H1 (cell line): ENCODE data around the gene ASXL3. TPM values are rescaled to one million over a fixed set of nuclear protein-coding genes. Genes with fewer than 3 reads are reported as not detected.

Source experiments
- CTCF ChIA-PET: fragments of 300-600 bp; sonication (Branson Sonifier 250); formaldehyde crosslinking; loops from one replicate; lab custom pipeline; 2021; ENCODE audit not compliant: partially characterized antibody; lab: Charles Lee
- POLR2A ChIA-PET: fragments of 300-600 bp; sonication (Branson Sonifier 250); formaldehyde crosslinking; loops from one replicate; lab custom pipeline; 2021; ENCODE audit warnings: inconsistent platforms; ENCODE audit not compliant: partially characterized antibody; lab: Charles Lee
- DNase-seq, 2 experiments: peaks; one replicate each; pipeline versions ENCODE4 v3.0.0 to v3.0.0-alpha.2; 2010 to 2022; ENCODE audit warnings: low spot score in 2 of 2, low read depth in 1 of 2, mixed read lengths in 1 of 2
- FAIRE-seq: peaks from 2 replicates; lab custom pipeline; 2011; peaks lifted over from hg19 to GRCh38; lab: Jason Lieb, UNC
- H2AFZ ChIP-seq: 2 replicates; pipeline ENCODE4 v1.8.1; 2012; ENCODE audit warnings: low read length, inconsistent platforms
- H2AK5ac ChIP-seq: 2 replicates; pipeline ENCODE4 v1.6.1; 2013; ENCODE audit warnings: low read depth, low read length
- H2BK120ac ChIP-seq: replicated peaks from 2 replicates; pipeline ENCODE3; 2013; ENCODE audit warnings: low read depth, low read length, inconsistent platforms
- H2BK12ac ChIP-seq: 2 replicates; pipeline ENCODE4 v1.6.1; 2013; ENCODE audit warnings: low read depth, low read length
- H2BK15ac ChIP-seq: 2 replicates; pipeline ENCODE4 v1.6.1; 2013; ENCODE audit warnings: low read length
- H2BK20ac ChIP-seq: 2 replicates; pipeline ENCODE4 v1.6.1; 2013; ENCODE audit warnings: low read length
- H2BK5ac ChIP-seq: 2 replicates; pipeline ENCODE4 v1.6.1; 2013; ENCODE audit warnings: low read depth, low read length
- H3K14ac ChIP-seq: 2 replicates; pipeline ENCODE4 v1.6.1; 2013; ENCODE audit warnings: inconsistent platforms; ENCODE audit not compliant: insufficient read length
- H3K18ac ChIP-seq: 2 replicates; pipeline ENCODE4 v1.6.1; 2013; ENCODE audit warnings: low read length; ENCODE audit errors: extremely low read depth
- H3K23ac ChIP-seq: 2 replicates; pipeline ENCODE4 v1.6.1; 2013; ENCODE audit warnings: inconsistent platforms; ENCODE audit not compliant: insufficient read length
- H3K23me2 ChIP-seq: 2 replicates; pipeline ENCODE4 v1.6.1; 2013; ENCODE audit warnings: low read depth, low read length
- H3K27ac ChIP-seq: 2 replicates; pipeline ENCODE4 v1.6.1; 2011; ENCODE audit warnings: low read depth, low read length, inconsistent platforms
- H3K27me3 ChIP-seq, 4 experiments: replicated peaks in 1 of 4; 1 replicate in 1 of 4; 2 replicates in 3 of 4; pipeline versions ENCODE4 v1.6.1 to v1.8.1; 2011 to 2013; ENCODE audit warnings: low read length in 3 of 4, mild to moderate bottlenecking in 3 of 4, inconsistent platforms in 2 of 4, mixed read lengths in 2 of 4, moderate library complexity in 1 of 4; ENCODE audit not compliant: control insufficient read depth in 3 of 4, insufficient read depth in 3 of 4; ENCODE audit errors: extremely low read depth in 1 of 4
- H3K36me3 ChIP-seq, 4 experiments: 2 replicates each; pipeline versions ENCODE4 v1.6.1 to v1.8.1; 2011 to 2013; ENCODE audit warnings: mild to moderate bottlenecking in 4 of 4, low read length in 3 of 4, moderate library complexity in 2 of 4, control low read depth in 1 of 4, inconsistent platforms in 1 of 4; ENCODE audit not compliant: insufficient read depth in 4 of 4, control insufficient read depth in 2 of 4
- H3K4ac ChIP-seq: replicated peaks from 2 replicates; pipeline ENCODE3; 2013; ENCODE audit warnings: low read length, low read depth, mixed read lengths, inconsistent platforms; ENCODE audit not compliant: insufficient read length
- H3K4me1 ChIP-seq, 4 experiments: replicated peaks in 1 of 4; 1 replicate in 1 of 4; 2 replicates in 3 of 4; pipeline versions ENCODE4 v1.6.1 to v1.8.1; 2011 to 2013; ENCODE audit warnings: low read length in 3 of 4, inconsistent platforms in 2 of 4, mixed read lengths in 1 of 4; ENCODE audit not compliant: insufficient read depth in 4 of 4, control insufficient read depth in 3 of 4
- H3K4me2 ChIP-seq, 2 experiments: 2 replicates each; pipeline versions ENCODE4 v1.6.1 to v1.8.1; 2011 to 2013; ENCODE audit warnings: low read depth in 2 of 2, low read length in 2 of 2, control low read depth in 1 of 2, inconsistent platforms in 1 of 2, mild to moderate bottlenecking in 1 of 2; ENCODE audit not compliant: insufficient read depth in 1 of 2
- H3K4me3 ChIP-seq, 4 experiments: fragments of 200-600, 300-600 bp in 1 of 4; sonication (generic), shearing (Covaris generic), sonication (Bioruptor Twin) in 1 of 4; 2 replicates each; pipeline versions ENCODE4 v1.5.1 to v1.8.1; 2011 to 2016; ENCODE audit warnings: low read length in 4 of 4, low read depth in 3 of 4, control low read depth in 2 of 4, inconsistent platforms in 2 of 4, mild to moderate bottlenecking in 2 of 4, mixed read lengths in 1 of 4, moderate library complexity in 1 of 4; ENCODE audit not compliant: insufficient read depth in 2 of 4; ENCODE audit errors: extremely low read depth in 1 of 4
- H3K56ac ChIP-seq: replicated peaks from 2 replicates; pipeline ENCODE3; 2013; ENCODE audit warnings: low read depth, mild to moderate bottlenecking, mixed read lengths, low read length, inconsistent platforms; ENCODE audit not compliant: insufficient read length
- H3K79me1 ChIP-seq: 2 replicates; pipeline ENCODE4 v1.6.1; 2013; ENCODE audit warnings: low read depth, low read length, control low read depth
- H3K79me2 ChIP-seq, 2 experiments: 2 replicates each; pipeline versions ENCODE4 v1.6.1 to v1.8.1; 2012 to 2013; ENCODE audit warnings: low read length in 2 of 2, mild to moderate bottlenecking in 2 of 2, inconsistent platforms in 1 of 2; ENCODE audit not compliant: insufficient read depth in 2 of 2, control insufficient read depth in 1 of 2
- H3K9ac ChIP-seq, 4 experiments: replicated peaks in 1 of 4; 1 replicate in 1 of 4; 2 replicates in 3 of 4; pipeline versions ENCODE4 v1.6.1 to v1.8.1; 2011 to 2013; ENCODE audit warnings: low read depth in 3 of 4, low read length in 3 of 4, control low read depth in 2 of 4, mild to moderate bottlenecking in 2 of 4, moderate library complexity in 2 of 4, inconsistent platforms in 1 of 4; ENCODE audit errors: extremely low read depth in 1 of 4
- H3K9me3 ChIP-seq, 2 experiments: 2 replicates each; pipeline versions ENCODE4 v1.6.1 to v1.8.1; 2012 to 2013; ENCODE audit warnings: mild to moderate bottlenecking in 2 of 2, moderate library complexity in 2 of 2, control low read depth in 1 of 2, inconsistent platforms in 1 of 2, low read depth in 1 of 2, low read length in 1 of 2, mixed read lengths in 1 of 2; ENCODE audit not compliant: insufficient read depth in 2 of 2
- H4K20me1 ChIP-seq, 2 experiments: replicated peaks in 1 of 2; 2 replicates each; pipeline versions ENCODE3 to v1.8.1; 2011 to 2013; ENCODE audit warnings: inconsistent platforms in 2 of 2, low read length in 2 of 2, mild to moderate bottlenecking in 1 of 2; ENCODE audit not compliant: insufficient read depth in 2 of 2, control insufficient read depth in 1 of 2
- H4K5ac ChIP-seq: 2 replicates; pipeline ENCODE4 v1.6.1; 2013; ENCODE audit warnings: low read length, low read depth, mixed read lengths, inconsistent platforms; ENCODE audit not compliant: insufficient read length
- H4K8ac ChIP-seq: 2 replicates; pipeline ENCODE4 v1.8.0; 2013; ENCODE audit warnings: mild to moderate bottlenecking, moderate library complexity, low read length, inconsistent platforms; ENCODE audit not compliant: insufficient read depth; ENCODE audit errors: extremely low read depth
- H4K91ac ChIP-seq: replicated peaks from 2 replicates; pipeline ENCODE3; 2013; ENCODE audit warnings: low read length, mixed read lengths, inconsistent platforms; ENCODE audit not compliant: insufficient read length
- CTCF ChIP-seq, 3 experiments: IDR thresholded peaks; 1 replicate in 2 of 3; 2 replicates in 1 of 3; pipeline versions ENCODE4 v1.5.1 to v1.6.1; 2011; ENCODE audit warnings: low read length in 3 of 3, mild to moderate bottlenecking in 3 of 3, inconsistent platforms in 2 of 3, low read depth in 1 of 3, moderate library complexity in 1 of 3; ENCODE audit not compliant: insufficient read depth in 1 of 3; ENCODE audit errors: control extremely low read depth in 1 of 3
- WGBS, 2 experiments: shearing (Covaris generic) in 1 of 2; methylation state at CpG; one replicate each; pipeline versions ENCODE4 v1.1.6 to v1.1.7; 2013 to 2015; ENCODE audit warnings: low lambda C conversion rate in 2 of 2, mixed read lengths in 2 of 2, inconsistent platforms in 1 of 2, low coverage in 1 of 2, missing lambda C conversion rate in 1 of 2; ENCODE audit not compliant: insufficient replicate concordance in 2 of 2, insufficient coverage in 1 of 2, insufficient read length in 1 of 2; ENCODE audit errors: extremely low coverage in 1 of 2, missing lambda C conversion rate in 1 of 2; 5-methylcytosine and 5-hydroxymethylcytosine counted together
- polyA plus RNA-seq, 7 experiments: library from polyadenylated mRNA; depleted of rRNA in 3 of 7; stranded (reverse) in 5 of 7; unstranded in 2 of 7; fragments of >200 nt in 5 of 7; fragments of 200-250 nt in 2 of 7; gene quantifications; 1 replicate in 5 of 7; 2 replicates in 1 of 7; 4 replicates in 1 of 7; pipeline versions ENCODE4 v1.2.1 to v1.2.3, GENCODE V29; 2011 to 2013; ENCODE audit warnings: missing spikeins in 2 of 7, mixed read lengths in 2 of 7
- total RNA-seq: library from RNA; stranded (reverse); fragmentation: NEBNext Ultra II Directional; extraction: Animal tissue kit (Norgen Biotek cat#: 25700); gene quantifications from 2 replicates; pipeline ENCODE4 v1.2.1, GENCODE V29; 2021

Gene ASXL3
- total and polyA plus RNA-seq, 2 of the 8 experiments (the other 6 are each of a cell fraction or from before 2014, with no cell fraction given), result 0.08 to 1.3 TPM

- POLR2A ChIA-PET, result no interaction called here
- no peak for FAIRE-seq
- peak; percentile 10 to 37 (median 23); a peak in 2 of 4 replicates for TF ChIP-seq CTCF (IDR thresholded peaks at IDR 0.05; ENCODE audit: control extremely low read depth in 1 of 3, insufficient read depth in 1 of 3, low read depth in 1 of 3, low read length in 3 of 3)
Observed at GRCh38 chr18:33744032-33744697, 166.1 kb downstream of the ASXL3 start.

More at GRCh38 chr18:33744032-33744697, 166.1 kb downstream of the ASXL3 start:
- no peaks in the 10 kb centered on the region for H4K20me1 ChIP-seq
- H3K23ac ChIP-seq, result no peak overlapping the region
- H3K56ac ChIP-seq, result no peak overlapping the region
- H3K4me1 ChIP-seq, result no peaks in the 10 kb centered on the region; a peak in 1 of 7 replicates
- no peak overlapping the region for H3K9ac ChIP-seq
- no peak overlapping the region for H2AFZ ChIP-seq
- CTCF ChIA-PET, result interaction anchor here (0.7 to 1.9 kb wide), 15 partner anchors 8 to 564 kb away, joined by 3 to 8 read pairs (median 5); no protein-coding TSS in a partner anchor
- H4K91ac ChIP-seq, result no peak overlapping the region
- H3K14ac ChIP-seq, result no peak overlapping the region
- H3K23me2 ChIP-seq, result no peaks in the 10 kb centered on the region
- H2BK12ac ChIP-seq, result no peak overlapping the region
- H3K4me2 ChIP-seq, result no peak overlapping the region
- H3K4me3 ChIP-seq, result no peak overlapping the region
- no peak overlapping the region for H2BK120ac ChIP-seq
- H3K27ac ChIP-seq, result no peak overlapping the region
- no peaks in the 10 kb centered on the region for H3K27me3 ChIP-seq
- no peak overlapping the region for H2AK5ac ChIP-seq
- H3K18ac ChIP-seq, result no peak overlapping the region
- H3K4ac ChIP-seq, result no peak overlapping the region
- no peak overlapping the region for H4K8ac ChIP-seq
- no peaks in the 10 kb centered on the region for H3K9me3 ChIP-seq
- no peak overlapping the region for H2BK20ac ChIP-seq
- 90% methylated on average over 20 of the region's 20 CpGs; no CpG with 5 or more reads in 1 of the 2 experiments for WGBS, 2 experiments
- H3K36me3 ChIP-seq, result no peaks in the 10 kb centered on the region
- no peak overlapping the region for H4K5ac ChIP-seq
- DNase-seq, result no peak
- H3K79me2 ChIP-seq, result no peaks in the 10 kb centered on the region
- no peaks in the 10 kb centered on the region for H3K79me1 ChIP-seq
- H2BK5ac ChIP-seq, result no peak overlapping the region
- no peak overlapping the region for H2BK15ac ChIP-seq
